ENCODE data around the gene SLC39A10.

SLC39A10 gene

DNA sequence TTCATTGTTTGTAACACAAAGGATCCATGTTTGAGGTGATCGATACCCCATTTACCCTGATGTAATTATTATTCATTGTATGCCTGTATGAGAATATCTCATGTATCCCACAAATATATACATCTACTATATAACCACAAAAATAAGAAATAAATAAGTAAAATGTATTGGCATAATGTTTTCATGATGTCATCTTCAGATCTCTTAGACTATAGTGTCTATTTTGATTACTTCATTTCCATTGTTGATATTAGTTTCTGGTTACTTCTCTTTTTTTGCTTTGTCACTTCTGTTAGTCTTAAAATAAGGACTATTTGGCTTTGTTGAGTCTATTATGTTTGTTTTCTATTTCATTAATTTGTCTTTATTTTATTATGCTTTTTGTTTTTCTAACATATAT is 109.7 kb downstream of the SLC39A10 start:
- TF ChIP-seq, protein P1, sequence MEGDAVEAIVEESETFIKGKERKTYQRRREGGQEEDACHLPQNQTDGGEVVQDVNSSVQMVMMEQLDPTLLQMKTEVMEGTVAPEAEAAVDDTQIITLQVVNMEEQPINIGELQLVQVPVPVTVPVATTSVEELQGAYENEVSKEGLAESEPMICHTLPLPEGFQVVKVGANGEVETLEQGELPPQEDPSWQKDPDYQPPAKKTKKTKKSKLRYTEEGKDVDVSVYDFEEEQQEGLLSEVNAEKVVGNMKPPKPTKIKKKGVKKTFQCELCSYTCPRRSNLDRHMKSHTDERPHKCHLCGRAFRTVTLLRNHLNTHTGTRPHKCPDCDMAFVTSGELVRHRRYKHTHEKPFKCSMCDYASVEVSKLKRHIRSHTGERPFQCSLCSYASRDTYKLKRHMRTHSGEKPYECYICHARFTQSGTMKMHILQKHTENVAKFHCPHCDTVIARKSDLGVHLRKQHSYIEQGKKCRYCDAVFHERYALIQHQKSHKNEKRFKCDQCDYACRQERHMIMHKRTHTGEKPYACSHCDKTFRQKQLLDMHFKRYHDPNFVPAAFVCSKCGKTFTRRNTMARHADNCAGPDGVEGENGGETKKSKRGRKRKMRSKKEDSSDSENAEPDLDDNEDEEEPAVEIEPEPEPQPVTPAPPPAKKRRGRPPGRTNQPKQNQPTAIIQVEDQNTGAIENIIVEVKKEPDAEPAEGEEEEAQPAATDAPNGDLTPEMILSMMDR (IDR thresholded peaks at IDR 0.05): no peak
- H3K27ac ChIP-seq: no peak overlapping the region
- H3K4me1 ChIP-seq (ENCODE audit: control insufficient read depth in 1 of 2, insufficient read depth in 1 of 2, low read depth in 1 of 2, low read length in 1 of 2): no peaks in the 10 kb centered on the region
- no peak overlapping the region for H3K4me3 ChIP-seq (ENCODE audit: low read depth in 1 of 2, low read length in 1 of 2)
- no peaks in the 10 kb centered on the region for H3K9me3 ChIP-seq
- H3K27me3 ChIP-seq: no peaks in the 10 kb centered on the region
- no peaks in the 10 kb centered on the region for H3K36me3 ChIP-seq

DNA sequence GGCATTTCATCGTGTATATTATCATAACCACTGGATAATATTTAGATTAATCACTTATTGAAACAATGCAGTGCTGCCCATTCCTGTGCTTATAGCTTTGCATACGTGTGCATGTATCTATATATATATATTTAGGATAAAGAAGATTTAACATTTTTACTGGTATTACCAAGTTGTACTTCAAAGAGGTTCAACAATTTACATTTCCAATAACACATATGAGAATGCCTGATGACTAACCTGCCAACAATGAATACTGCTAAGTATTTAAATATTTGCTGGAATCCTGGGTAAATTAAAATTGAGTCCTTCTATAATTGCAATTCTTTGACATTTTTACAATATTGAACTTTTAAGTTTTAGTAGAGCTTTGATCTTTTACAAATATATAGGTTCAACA is 111.4 kb downstream of the SLC39A10 start:
- Histone ChIP-seq H3K27me3 (no peaks in the 10 kb centered on the region), H3K36me3 (no peaks in the 10 kb centered on the region), H3K4me3 (ENCODE audit: low read depth in 1 of 2, low read length in 1 of 2) (no peak overlapping the region), H3K4me1 (ENCODE audit: control insufficient read depth in 1 of 2, insufficient read depth in 1 of 2, low read depth in 1 of 2, low read length in 1 of 2) (no peaks in the 10 kb centered on the region), H3K9me3 (no peaks in the 10 kb centered on the region), H3K27ac (no peak overlapping the region)
- TF ChIP-seq, protein P1 (IDR thresholded peaks at IDR 0.05): no peak

DNA sequence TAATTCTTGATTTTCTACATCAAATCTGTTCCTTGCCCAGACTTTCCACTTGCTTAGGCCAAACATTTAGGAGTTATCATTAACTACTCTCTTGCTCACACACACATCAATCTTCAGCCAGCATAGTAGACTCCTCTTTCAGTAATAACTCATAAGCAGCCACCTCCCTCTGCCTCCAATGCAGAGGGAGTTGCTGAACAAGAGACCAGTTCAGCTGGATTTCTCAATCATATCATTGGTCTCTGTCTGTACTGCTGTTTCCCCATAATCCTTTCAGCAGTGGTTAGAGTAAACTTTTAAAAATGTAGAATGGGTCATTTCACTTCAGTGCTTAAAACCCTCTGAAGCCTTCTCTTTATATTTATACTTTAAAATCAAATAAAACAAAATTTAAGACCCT is 112.9 kb downstream of the SLC39A10 start:
- TF ChIP-seq, protein P1 (IDR thresholded peaks at IDR 0.05): no peak
- Histone ChIP-seq H3K27ac (no peak overlapping the region), H3K4me3 (ENCODE audit: low read depth in 1 of 2, low read length in 1 of 2) (no peak overlapping the region), H3K9me3 (no peaks in the 10 kb centered on the region), H3K36me3 (no peaks in the 10 kb centered on the region), H3K4me1 (ENCODE audit: control insufficient read depth in 1 of 2, insufficient read depth in 1 of 2, low read depth in 1 of 2, low read length in 1 of 2) (no peaks in the 10 kb centered on the region), H3K27me3 (no peaks in the 10 kb centered on the region)

DNA sequence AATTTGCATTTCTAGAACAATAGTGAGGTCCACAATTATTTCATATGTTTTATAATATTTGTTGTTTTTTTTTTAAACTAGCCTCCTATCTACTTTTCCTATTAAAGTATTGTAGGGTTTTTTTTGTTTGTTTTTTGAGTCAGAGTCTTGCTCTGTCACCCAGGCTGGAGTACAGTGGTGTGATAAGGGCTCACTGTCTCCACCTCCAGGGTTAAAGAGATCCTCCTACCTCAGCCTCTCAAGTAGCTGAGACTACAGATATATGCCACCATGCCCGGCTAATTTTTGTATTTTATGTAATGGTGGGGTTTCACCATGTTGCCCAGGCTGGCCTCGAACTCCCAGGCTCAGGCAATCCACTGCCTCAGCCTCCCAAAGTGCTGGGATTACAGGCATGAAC is 122.5 kb downstream of the SLC39A10 start:
- H3K4me1 ChIP-seq (ENCODE audit: control insufficient read depth in 1 of 2, insufficient read depth in 1 of 2, low read depth in 1 of 2, low read length in 1 of 2): no peaks in the 10 kb centered on the region
- no peaks in the 10 kb centered on the region for H3K36me3 ChIP-seq
- H3K9me3 ChIP-seq: no peaks in the 10 kb centered on the region
- H3K27ac ChIP-seq: no peak overlapping the region
- TF ChIP-seq, protein P1 (IDR thresholded peaks at IDR 0.05): no peak
- H3K27me3 ChIP-seq: no peaks in the 10 kb centered on the region
- H3K4me3 ChIP-seq (ENCODE audit: low read depth in 1 of 2, low read length in 1 of 2): no peak overlapping the region

DNA sequence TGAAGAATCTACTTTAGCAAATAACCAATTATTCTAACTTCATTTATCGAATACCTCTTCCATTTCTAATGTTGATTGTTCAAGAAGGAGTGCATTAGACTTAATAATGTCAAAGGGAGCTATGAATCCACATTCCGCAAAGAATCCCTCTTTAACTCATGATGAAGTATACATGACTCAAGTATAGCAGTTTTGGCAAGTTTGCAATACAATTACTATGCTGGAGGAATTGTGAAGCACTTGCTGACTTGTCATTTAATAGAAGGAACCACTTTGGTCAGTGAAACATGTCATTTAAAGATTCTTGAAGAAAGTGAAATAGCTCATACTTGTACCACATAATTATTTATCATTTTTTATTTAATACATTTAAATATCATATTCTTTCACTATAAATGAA is 125.1 kb downstream of the SLC39A10 start:
- no peaks in the 10 kb centered on the region for H3K36me3 ChIP-seq
- H3K4me3 ChIP-seq (ENCODE audit: low read depth in 1 of 2, low read length in 1 of 2): no peak overlapping the region
- no peaks in the 10 kb centered on the region for H3K27me3 ChIP-seq
- H3K9me3 ChIP-seq: no peaks in the 10 kb centered on the region
- H3K4me1 ChIP-seq (ENCODE audit: control insufficient read depth in 1 of 2, insufficient read depth in 1 of 2, low read depth in 1 of 2, low read length in 1 of 2): no peaks in the 10 kb centered on the region
- TF ChIP-seq, protein P1 (IDR thresholded peaks at IDR 0.05): no peak
- no peak overlapping the region for H3K27ac ChIP-seq
